PFSK-1 (cell line): ENCODE measurements around the gene AIF1.

Experiments used
- FOXP2 ChIP-seq: optimal IDR thresholded peaks from 2 replicates; pipeline ENCODE3; 2011; ENCODE audit warnings: borderline replicate concordance, control low read depth, inconsistent platforms; ENCODE audit not compliant: insufficient read depth; ENCODE audit errors: extremely low read length, extremely low read depth
- POLR2AphosphoS5 ChIP-seq: IDR thresholded peaks from 2 replicates; pipeline ENCODE4 v1.6.1; 2012; ENCODE audit warnings: low read depth, mild to moderate bottlenecking, control low read depth, low read length, moderate library complexity
- SIN3A ChIP-seq: IDR thresholded peaks from 2 replicates; pipeline ENCODE4 v1.6.1; 2012; ENCODE audit warnings: mild to moderate bottlenecking, low read length, moderate library complexity, borderline replicate concordance; ENCODE audit not compliant: insufficient read depth
- TAF1 ChIP-seq: IDR thresholded peaks from 2 replicates; pipeline ENCODE4 v1.6.1; 2012; ENCODE audit warnings: low read length, control low read depth, borderline replicate concordance; ENCODE audit not compliant: insufficient read depth
- TF ChIP-seq, protein P1 (sequence below), 2 experiments: IDR thresholded peaks; 2 replicates each; pipeline versions ENCODE4 v1.6.1 to v1.8.0; 2011 to 2012; ENCODE audit warnings: low read depth in 2 of 2, low read length in 2 of 2, control low read depth in 1 of 2, inconsistent platforms in 1 of 2, mild to moderate bottlenecking in 1 of 2, moderate library complexity in 1 of 2; ENCODE audit not compliant: insufficient read depth in 1 of 2

AIF1 gene

DNA sequence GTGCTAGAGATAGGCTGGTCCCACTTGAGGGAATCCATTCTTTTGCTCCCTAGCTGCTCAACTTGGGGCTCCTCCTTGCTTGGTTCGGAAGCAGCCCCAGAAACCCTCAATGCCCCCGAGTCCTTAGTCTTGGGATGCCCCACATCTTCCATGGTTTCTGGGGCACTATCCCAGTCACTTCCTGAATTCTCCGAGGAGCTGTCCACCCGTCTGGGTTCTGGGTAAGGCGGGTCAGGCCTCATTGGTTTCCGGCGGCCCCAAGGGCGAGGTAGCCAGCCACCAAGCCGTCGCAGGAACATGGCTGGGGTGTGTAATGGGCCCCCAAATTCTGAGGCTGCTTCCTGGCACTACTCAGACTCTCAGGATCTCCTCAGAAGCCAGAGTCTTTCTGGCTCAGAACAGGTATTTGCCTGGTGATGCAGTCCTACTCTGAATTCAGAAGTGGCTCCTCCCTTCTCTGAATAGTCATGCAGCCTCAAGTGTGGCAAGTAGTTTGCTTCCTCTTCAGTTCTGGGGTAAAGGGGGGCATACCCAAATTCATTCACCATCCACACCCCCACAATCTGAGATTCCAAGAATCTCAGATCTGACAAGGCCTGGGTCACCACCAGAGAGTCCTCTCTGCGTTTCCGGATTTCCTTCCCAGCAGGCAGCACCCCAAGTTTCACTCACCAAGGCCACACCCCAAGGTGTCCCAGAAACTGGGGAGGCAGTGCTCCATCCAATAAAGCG, 44.8 kb downstream of the AIF1 start:
- no peak; the same call in 1 of the 2 replicates for TF ChIP-seq POLR2AphosphoS5
- TF ChIP-seq, protein P1, sequence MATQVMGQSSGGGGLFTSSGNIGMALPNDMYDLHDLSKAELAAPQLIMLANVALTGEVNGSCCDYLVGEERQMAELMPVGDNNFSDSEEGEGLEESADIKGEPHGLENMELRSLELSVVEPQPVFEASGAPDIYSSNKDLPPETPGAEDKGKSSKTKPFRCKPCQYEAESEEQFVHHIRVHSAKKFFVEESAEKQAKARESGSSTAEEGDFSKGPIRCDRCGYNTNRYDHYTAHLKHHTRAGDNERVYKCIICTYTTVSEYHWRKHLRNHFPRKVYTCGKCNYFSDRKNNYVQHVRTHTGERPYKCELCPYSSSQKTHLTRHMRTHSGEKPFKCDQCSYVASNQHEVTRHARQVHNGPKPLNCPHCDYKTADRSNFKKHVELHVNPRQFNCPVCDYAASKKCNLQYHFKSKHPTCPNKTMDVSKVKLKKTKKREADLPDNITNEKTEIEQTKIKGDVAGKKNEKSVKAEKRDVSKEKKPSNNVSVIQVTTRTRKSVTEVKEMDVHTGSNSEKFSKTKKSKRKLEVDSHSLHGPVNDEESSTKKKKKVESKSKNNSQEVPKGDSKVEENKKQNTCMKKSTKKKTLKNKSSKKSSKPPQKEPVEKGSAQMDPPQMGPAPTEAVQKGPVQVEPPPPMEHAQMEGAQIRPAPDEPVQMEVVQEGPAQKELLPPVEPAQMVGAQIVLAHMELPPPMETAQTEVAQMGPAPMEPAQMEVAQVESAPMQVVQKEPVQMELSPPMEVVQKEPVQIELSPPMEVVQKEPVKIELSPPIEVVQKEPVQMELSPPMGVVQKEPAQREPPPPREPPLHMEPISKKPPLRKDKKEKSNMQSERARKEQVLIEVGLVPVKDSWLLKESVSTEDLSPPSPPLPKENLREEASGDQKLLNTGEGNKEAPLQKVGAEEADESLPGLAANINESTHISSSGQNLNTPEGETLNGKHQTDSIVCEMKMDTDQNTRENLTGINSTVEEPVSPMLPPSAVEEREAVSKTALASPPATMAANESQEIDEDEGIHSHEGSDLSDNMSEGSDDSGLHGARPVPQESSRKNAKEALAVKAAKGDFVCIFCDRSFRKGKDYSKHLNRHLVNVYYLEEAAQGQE (IDR thresholded peaks at IDR 0.05; ENCODE audit: insufficient read depth in 1 of 2, low read depth in 2 of 2, low read length in 2 of 2) = peak; percentile 87 to 91

DNA sequence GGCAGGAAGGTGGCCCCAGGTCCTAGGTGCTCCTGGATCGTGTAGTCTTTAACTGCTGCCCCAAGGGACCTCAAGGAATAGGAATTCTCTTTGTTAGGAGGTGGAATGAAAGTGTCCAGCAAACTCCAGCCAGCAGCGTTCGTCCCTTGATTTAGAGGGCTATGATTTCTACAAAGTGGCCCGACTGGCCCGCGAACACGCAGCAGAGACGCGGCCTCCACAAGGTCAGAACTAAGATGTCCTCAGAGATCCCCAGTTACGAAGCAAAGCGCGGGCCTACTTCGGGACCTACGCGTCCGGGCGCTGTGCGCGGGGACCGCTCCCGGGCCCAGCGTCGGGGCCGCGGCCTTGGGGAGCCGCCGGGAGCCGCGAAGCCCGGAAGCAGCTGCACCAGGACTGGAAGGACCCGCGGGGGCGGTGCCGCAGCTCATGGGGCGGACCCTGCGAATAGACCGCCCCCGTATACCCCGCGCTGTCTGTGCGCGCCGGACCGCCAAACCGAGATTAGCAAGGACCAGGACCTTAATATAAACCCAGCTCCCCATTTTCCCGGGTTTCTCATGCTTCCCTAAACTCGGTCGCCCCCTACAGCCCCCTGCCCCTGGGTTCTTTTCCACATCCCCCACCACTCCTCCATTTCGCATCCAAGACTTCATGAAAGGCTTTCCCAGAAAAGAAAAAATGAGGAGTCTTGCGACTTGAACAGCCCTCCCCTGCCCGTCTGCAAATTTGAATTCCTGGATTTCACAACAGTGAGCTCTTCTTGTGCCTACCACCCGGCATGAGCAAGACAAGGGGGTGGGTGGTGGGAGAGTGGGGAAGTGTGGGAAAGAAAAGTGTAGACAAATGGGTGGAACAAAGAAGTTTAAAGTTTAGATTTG, 45.6 kb downstream of the AIF1 start, which contains the start of gene C6orf47:
C6orf47 (minus strand) TSS at position 398 of the 881 bp plus-strand sequence. CDS start 831 bp downstream, outside the sequence.
- peak; percentile 88; the same call in 1 of the 2 replicates for TF ChIP-seq TAF1
- TF ChIP-seq SIN3A = peak; percentile 62; the same call in 1 of the 2 replicates
- TF ChIP-seq FOXP2 = no peak
- TF ChIP-seq, protein P1 (IDR thresholded peaks at IDR 0.05; ENCODE audit: insufficient read depth in 1 of 2, low read depth in 2 of 2, low read length in 2 of 2) = peak; percentile 45 to 50; a peak in 1 of 4 replicates
- TF ChIP-seq POLR2AphosphoS5 = peak; percentile 95

DNA sequence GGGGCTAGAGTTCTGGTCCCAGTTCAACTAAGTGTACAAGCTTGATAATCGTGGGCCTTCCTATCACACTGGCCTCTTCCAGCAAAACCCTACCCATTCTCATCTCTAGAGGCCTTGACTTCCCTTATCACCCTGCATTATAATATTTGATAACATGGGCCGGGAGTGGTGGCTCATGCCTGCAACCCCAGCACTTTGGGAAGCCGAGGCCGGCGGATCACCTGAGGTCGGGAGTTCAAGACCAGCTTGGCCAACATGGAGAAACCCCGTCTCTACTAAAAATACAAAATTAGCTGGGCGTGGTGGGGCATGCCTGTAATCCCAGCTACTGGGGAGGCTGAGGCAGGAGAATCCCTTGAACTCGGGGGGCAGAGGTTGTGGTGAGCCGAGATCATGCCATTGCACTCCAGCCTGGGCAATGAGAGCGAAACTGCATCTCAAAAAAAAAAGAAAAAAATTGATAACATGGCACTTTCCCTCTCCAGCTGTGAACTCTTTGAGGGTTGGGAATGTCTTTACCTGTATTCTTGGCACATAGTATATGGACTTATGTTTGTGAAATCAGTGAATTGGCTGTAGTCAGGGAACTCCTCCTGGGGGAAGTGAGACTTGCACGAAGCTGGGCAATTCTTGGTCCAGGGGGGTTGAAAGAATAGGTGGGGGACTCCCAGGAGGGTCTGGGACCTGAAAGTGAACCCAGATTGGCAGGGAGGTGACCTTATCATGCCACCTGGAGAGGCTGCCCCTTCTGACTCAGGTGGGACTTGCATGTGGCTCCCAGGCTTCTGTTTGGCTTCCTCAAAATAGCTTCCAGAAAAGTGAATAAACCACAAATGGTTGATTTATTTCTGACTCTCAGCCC, 46.5 kb downstream of the AIF1 start:
- TF ChIP-seq, protein P1 (IDR thresholded peaks at IDR 0.05; ENCODE audit: insufficient read depth in 1 of 2, low read depth in 2 of 2, low read length in 2 of 2) = no peak
- TF ChIP-seq TAF1 (no peak), FOXP2 (no peak), POLR2AphosphoS5 (no peak), SIN3A (no peak)

GRCh38 chr6:31662124-31662723, 47.2 kb downstream of the AIF1 start:
- no peak for TF ChIP-seq TAF1
- TF ChIP-seq, protein P1 (IDR thresholded peaks at IDR 0.05; ENCODE audit: insufficient read depth in 1 of 2, low read depth in 2 of 2, low read length in 2 of 2) = no peak
- no peak for TF ChIP-seq POLR2AphosphoS5
- TF ChIP-seq FOXP2 = no peak
- TF ChIP-seq SIN3A = no peak
